Testis (tissue), 2 donors: ENCODE results near the gene IL17REL.

Experiments used
- CTCF ChIP-seq, 3 experiments: fragments of 450-650 bp in 2 of 3; fragments of 200-600 bp in 1 of 3; sonication (generic) in 1 of 3; IDR thresholded peaks; one replicate each; pipeline ENCODE4 v1.5.1; 2016 to 2019; ENCODE audit warnings: antibody characterized with exemption in 3 of 3, mild to moderate bottlenecking in 2 of 3, moderate library complexity in 1 of 3
- POLR2A ChIP-seq: fragments of 450-650 bp; IDR thresholded peaks from one replicate; pipeline ENCODE4 v1.6.1; 2017; ENCODE audit warnings: antibody characterized with exemption, mild to moderate bottlenecking, moderate library complexity

DNA sequence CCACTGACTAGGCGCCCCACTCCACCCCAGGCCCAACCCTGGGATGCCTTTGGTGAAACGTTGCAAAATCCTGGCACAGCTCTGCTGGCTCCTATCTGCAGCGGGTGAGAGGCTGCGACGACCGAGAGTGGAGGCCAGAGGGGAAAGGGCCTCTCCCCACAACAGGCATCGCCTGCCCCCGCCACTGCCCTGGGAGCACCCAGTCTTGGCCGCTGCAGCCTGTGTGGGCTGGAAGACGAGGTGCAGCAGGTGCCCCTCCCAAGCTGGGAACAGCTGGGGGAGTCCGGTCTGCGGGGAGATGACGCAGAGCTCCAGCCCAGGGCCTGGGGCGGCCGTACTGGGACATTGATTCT is 56.2 kb downstream of the IL17REL start:
- no peak for TF ChIP-seq CTCF (IDR thresholded peaks at IDR 0.05)
- TF ChIP-seq POLR2A, result no peak
